Activated CD8-positive, alpha-beta memory T cell treated with anti-CD3 and anti-CD28 coated beads, Interleukin-2, amount 50 U/mL, for 4 hours (primary cell): ENCODE results near the gene NDUFA7.

Experiments used
- DNase-seq: peaks from one replicate; pipeline ENCODE4 v3.0.0-alpha.2; 2020

Gene NDUFA7

DNA sequence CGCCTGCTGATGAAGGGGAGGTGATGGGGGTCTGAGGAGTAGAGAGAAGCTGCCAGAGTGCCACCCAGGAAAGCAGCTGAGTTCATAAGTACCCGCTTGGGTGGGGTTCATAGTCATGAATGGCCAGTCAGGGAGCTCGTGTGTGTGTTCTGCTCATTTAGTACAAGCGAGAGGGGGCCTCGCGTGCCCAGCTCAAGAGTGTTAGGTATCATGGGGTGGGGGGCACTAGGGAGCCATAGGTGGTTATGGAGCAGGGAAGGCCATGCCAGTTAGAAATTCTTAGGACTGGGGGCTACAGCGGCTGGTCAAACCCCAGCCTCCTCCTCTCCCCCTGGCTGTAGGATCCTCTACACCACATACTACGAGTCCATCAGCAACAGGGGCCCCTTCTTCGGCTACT lies 59.8 kb downstream of the NDUFA7 start:
- DNase-seq = no peak
